ENCODE data around the gene RNF7. TPM values are rescaled to one million over a fixed set of nuclear protein-coding genes. Genes with fewer than 3 reads are reported as not detected.

RNF7 gene
- total and polyA plus RNA-seq, 4 donors: 11.7 to 71.6 (median 28.9) TPM

DNA sequence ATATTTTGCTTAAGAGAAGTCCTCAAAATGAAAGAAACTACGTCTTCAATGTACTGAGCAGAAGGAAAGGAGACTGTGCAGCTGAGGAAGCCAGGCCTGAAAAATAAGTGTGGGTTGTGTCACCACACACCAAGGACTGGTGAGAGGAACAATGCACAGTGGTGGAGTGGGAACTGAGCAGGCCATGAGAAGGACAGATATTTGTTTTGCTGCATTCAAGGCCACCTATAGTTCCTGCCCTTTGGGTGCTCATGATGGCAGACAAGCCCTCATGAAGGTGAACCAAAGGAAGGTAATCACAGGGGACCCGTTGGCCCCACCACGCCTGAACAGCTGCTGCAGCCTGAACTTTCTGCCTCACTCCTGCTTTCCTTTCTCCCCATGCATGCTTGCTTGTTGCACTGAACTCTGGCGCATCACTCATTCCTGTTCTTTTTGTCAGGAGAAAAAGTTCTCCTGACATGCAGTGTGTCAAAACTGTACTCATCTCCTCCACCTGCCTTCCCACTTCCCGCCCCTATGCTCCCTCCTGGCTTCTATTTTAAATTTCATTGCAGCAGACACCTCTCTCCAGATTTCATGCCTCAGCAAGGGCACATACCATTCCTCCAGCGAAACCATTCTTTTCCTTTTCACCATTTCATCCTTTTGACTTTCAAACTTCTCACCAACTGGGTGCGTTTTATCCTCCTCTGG lies 2.2 kb upstream of the RNF7 start (continued):
- no peak for TF ChIP-seq REST (IDR thresholded peaks at IDR 0.05)

- no peak overlapping the region for H3K9ac ChIP-seq (ENCODE audit: low read depth in 1 of 2, low read length in 2 of 2)
- H3K9me3 ChIP-seq (ENCODE audit: control insufficient read depth in 4 of 4, low read length in 3 of 4): no peaks in the 10 kb centered on the region
- WGBS: 84% methylated on average over 10 of the region's 10 CpGs
- H3K36me3 ChIP-seq (ENCODE audit: control insufficient read depth in 4 of 4, insufficient read depth in 3 of 4, low read depth in 1 of 4, low read length in 3 of 4): no peaks in the 10 kb centered on the region
- H3K4me3 ChIP-seq (ENCODE audit: low read depth in 1 of 3, low read length in 3 of 3): no peak overlapping the region
- DNase-seq (ENCODE audit: low spot score): no peak
- H3K27ac ChIP-seq (ENCODE audit: low read depth in 1 of 2, low read length in 2 of 2): no peak overlapping the region
- peaks cover 3 to 19% (median 16%) of the 10 kb centered on the region in 4 donors for H3K4me1 ChIP-seq (ENCODE audit: control insufficient read depth in 4 of 4, insufficient read depth in 4 of 4, low read length in 3 of 4)
- TF ChIP-seq NR2F2 (IDR thresholded peaks at IDR 0.05) (no peak), JUND (IDR thresholded peaks at IDR 0.05) (no peak), FOXA1 (IDR thresholded peaks at IDR 0.05) (no peak), HNF4G (IDR thresholded peaks at IDR 0.05) (no peak), EGR1 (IDR thresholded peaks at IDR 0.05; ENCODE audit: low read depth in 2 of 2) (no peak), RAD21 (IDR thresholded peaks at IDR 0.05) (no peak), SP1 (IDR thresholded peaks at IDR 0.05) (no peak)
- TF ChIP-seq, protein P1, sequence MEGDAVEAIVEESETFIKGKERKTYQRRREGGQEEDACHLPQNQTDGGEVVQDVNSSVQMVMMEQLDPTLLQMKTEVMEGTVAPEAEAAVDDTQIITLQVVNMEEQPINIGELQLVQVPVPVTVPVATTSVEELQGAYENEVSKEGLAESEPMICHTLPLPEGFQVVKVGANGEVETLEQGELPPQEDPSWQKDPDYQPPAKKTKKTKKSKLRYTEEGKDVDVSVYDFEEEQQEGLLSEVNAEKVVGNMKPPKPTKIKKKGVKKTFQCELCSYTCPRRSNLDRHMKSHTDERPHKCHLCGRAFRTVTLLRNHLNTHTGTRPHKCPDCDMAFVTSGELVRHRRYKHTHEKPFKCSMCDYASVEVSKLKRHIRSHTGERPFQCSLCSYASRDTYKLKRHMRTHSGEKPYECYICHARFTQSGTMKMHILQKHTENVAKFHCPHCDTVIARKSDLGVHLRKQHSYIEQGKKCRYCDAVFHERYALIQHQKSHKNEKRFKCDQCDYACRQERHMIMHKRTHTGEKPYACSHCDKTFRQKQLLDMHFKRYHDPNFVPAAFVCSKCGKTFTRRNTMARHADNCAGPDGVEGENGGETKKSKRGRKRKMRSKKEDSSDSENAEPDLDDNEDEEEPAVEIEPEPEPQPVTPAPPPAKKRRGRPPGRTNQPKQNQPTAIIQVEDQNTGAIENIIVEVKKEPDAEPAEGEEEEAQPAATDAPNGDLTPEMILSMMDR (IDR thresholded peaks at IDR 0.05; ENCODE audit: low read depth, low read length, missing input control): no peak
- TF ChIP-seq, protein P2, sequence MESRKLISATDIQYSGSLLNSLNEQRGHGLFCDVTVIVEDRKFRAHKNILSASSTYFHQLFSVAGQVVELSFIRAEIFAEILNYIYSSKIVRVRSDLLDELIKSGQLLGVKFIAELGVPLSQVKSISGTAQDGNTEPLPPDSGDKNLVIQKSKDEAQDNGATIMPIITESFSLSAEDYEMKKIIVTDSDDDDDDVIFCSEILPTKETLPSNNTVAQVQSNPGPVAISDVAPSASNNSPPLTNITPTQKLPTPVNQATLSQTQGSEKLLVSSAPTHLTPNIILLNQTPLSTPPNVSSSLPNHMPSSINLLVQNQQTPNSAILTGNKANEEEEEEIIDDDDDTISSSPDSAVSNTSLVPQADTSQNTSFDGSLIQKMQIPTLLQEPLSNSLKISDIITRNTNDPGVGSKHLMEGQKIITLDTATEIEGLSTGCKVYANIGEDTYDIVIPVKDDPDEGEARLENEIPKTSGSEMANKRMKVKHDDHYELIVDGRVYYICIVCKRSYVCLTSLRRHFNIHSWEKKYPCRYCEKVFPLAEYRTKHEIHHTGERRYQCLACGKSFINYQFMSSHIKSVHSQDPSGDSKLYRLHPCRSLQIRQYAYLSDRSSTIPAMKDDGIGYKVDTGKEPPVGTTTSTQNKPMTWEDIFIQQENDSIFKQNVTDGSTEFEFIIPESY (IDR thresholded peaks at IDR 0.05): no peak
- TF ChIP-seq, protein P3, sequence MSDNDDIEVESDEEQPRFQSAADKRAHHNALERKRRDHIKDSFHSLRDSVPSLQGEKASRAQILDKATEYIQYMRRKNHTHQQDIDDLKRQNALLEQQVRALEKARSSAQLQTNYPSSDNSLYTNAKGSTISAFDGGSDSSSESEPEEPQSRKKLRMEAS (IDR thresholded peaks at IDR 0.05): no peak
- TF ChIP-seq, protein P4, sequence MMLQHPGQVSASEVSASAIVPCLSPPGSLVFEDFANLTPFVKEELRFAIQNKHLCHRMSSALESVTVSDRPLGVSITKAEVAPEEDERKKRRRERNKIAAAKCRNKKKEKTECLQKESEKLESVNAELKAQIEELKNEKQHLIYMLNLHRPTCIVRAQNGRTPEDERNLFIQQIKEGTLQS (IDR thresholded peaks at IDR 0.05): no peak
- no peaks in the 10 kb centered on the region for H3K27me3 ChIP-seq (ENCODE audit: control insufficient read depth in 4 of 4, insufficient read depth in 4 of 4, low read length in 3 of 4)
Measured at GRCh38 chr3:141737093-141737492, 1.0 kb upstream of the RNF7 start.

- Histone ChIP-seq H3K27me3 (ENCODE audit: control insufficient read depth in 4 of 4, insufficient read depth in 4 of 4, low read length in 3 of 4) (no peaks in the 10 kb centered on the region), H3K27ac (ENCODE audit: low read depth in 1 of 2, low read length in 2 of 2) (peak overlapping the region; percentile 66 to 78), H3K4me3 (ENCODE audit: low read depth in 1 of 3, low read length in 3 of 3) (peak overlapping the region in 2 of 3 donors; percentile 48 to 96), H3K9me3 (ENCODE audit: control insufficient read depth in 4 of 4, low read length in 3 of 4) (no peaks in the 10 kb centered on the region), H3K36me3 (ENCODE audit: control insufficient read depth in 4 of 4, insufficient read depth in 3 of 4, low read depth in 1 of 4, low read length in 3 of 4) (no peaks in the 10 kb centered on the region), H3K9ac (ENCODE audit: low read depth in 1 of 2, low read length in 2 of 2) (peak overlapping the region in 1 of 2 donors; percentile 49), H3K4me1 (ENCODE audit: control insufficient read depth in 4 of 4, insufficient read depth in 4 of 4, low read length in 3 of 4) (peaks cover 3 to 19% (median 16%) of the 10 kb centered on the region in 4 donors)
- DNase-seq (ENCODE audit: low spot score): no peak
- WGBS: under 1% methylated on average over 3 of the region's 3 CpGs
- TF ChIP-seq, protein P2 (IDR thresholded peaks at IDR 0.05): no peak
- TF ChIP-seq GABPA (IDR thresholded peaks at IDR 0.05 in 1 of 2, conservative IDR thresholded peaks at IDR 0.05 in 1 of 2): no peak
- TF ChIP-seq, protein P3 (IDR thresholded peaks at IDR 0.05): no peak
- TF ChIP-seq JUND (IDR thresholded peaks at IDR 0.05): no peak
- no peak for TF ChIP-seq RXRA (IDR thresholded peaks at IDR 0.05)
- TF ChIP-seq RAD21 (IDR thresholded peaks at IDR 0.05): no peak
- no peak for TF ChIP-seq YY1 (IDR thresholded peaks at IDR 0.05)
- TF ChIP-seq, protein P4 (IDR thresholded peaks at IDR 0.05): no peak
- no peak for TF ChIP-seq FOXA2 (IDR thresholded peaks at IDR 0.05)
- TF ChIP-seq FOXA1 (IDR thresholded peaks at IDR 0.05): no peak
- no peak for TF ChIP-seq HNF4G (IDR thresholded peaks at IDR 0.05)
- TF ChIP-seq HNF4A (conservative IDR thresholded peaks at IDR 0.05): no peak
- TF ChIP-seq TAF1 (conservative IDR thresholded peaks at IDR 0.05): no peak
Measured at GRCh38 chr3:141737678-141738021, 448 bp upstream of the RNF7 start.
